B cell (primary cell): ENCODE measurements around the gene ATP8A1.

Experiments used
- EZH2 ChIP-seq: IDR thresholded peaks from 2 replicates; pipeline ENCODE4 v1.6.1; 2012; ENCODE audit warnings: borderline replicate concordance, low read depth, mild to moderate bottlenecking, moderate library complexity, low read length; ENCODE audit not compliant: insufficient read depth, poor library complexity, severe bottlenecking
- TF ChIP-seq, protein P1 (sequence below): fragments of 200-600 bp; IDR thresholded peaks from one replicate; pipeline ENCODE4 v1.8.0; 2022; ENCODE audit warnings: antibody characterized with exemption, mild to moderate bottlenecking

DNA sequence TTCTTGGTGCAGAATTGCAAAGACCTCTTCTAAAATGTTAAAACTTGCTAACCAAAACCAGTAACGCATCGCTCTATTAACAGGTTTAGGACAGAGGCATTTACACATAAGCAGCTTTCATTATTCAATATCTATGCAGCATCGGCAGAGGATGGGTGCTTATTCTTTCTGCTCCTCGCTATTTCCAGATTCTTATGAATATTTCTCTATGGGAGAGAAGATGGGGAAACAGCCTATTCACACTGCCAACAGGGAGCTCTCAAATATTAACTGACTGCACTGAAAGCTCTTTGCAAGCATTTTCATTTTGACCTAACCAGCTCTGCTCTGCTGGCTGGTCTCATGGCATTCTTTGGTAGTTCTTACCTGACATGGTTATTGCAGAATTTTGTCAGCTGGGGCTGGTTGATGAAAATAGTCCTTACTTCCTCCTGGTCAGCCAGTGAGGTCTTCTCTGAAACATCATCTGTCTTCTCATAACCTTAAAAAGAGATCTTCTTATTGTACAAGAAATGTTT lies 30.2 kb downstream of the ATP8A1 start:
- TF ChIP-seq, protein P1, sequence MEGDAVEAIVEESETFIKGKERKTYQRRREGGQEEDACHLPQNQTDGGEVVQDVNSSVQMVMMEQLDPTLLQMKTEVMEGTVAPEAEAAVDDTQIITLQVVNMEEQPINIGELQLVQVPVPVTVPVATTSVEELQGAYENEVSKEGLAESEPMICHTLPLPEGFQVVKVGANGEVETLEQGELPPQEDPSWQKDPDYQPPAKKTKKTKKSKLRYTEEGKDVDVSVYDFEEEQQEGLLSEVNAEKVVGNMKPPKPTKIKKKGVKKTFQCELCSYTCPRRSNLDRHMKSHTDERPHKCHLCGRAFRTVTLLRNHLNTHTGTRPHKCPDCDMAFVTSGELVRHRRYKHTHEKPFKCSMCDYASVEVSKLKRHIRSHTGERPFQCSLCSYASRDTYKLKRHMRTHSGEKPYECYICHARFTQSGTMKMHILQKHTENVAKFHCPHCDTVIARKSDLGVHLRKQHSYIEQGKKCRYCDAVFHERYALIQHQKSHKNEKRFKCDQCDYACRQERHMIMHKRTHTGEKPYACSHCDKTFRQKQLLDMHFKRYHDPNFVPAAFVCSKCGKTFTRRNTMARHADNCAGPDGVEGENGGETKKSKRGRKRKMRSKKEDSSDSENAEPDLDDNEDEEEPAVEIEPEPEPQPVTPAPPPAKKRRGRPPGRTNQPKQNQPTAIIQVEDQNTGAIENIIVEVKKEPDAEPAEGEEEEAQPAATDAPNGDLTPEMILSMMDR, result no peak
- no peak for TF ChIP-seq EZH2
